ENCODE data around the gene GRXCR1. TPM values are rescaled to one million over a fixed set of nuclear protein-coding genes. Genes with fewer than 3 reads are reported as not detected.

The GRXCR1 gene
- total and polyA plus RNA-seq, 2 experiments from 2014 or later: not detected

DNA sequence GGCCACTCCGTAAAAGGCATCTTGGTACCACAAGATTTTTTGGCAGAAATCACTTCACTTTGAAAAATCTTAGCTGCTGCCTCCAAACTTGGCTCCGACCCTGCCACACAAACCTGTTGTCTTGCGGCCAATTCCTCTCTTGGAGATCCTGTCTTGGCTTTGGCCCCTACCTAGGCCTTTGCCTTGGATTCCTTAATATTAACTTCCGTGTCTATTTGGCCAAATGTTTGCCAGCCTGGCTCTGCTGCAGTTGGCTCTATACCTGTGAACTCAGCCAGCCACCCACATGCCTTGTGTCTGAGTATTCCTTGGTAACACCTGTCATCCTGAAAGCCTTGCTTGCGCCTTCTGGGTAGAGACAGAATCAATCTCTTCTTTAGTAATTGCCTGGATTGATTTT lies 12.5 kb downstream of the GRXCR1 start:
- Histone ChIP-seq H3K4me1 (ENCODE audit: insufficient read depth) (no peaks in the 10 kb centered on the region), H3K9me2 (ENCODE audit: insufficient read depth) (0 out of 2 replicates have a peak, but pooled peaks cover 7% of the 10 kb centered on the region), H2AFZ (no peak overlapping the region), H3K27me3 (ENCODE audit: insufficient read depth) (no peaks in the 10 kb centered on the region), H3K36me3 (ENCODE audit: insufficient read depth) (no peaks in the 10 kb centered on the region), H3K4me3 (no peak overlapping the region), H3K27ac (ENCODE audit: low read depth) (no peak overlapping the region), H3F3A (replicated peaks; ENCODE audit: low read depth) (no peaks in the 10 kb centered on the region), H3K79me2 (replicated peaks; ENCODE audit: insufficient read depth) (no peaks in the 10 kb centered on the region), H4K20me1 (replicated peaks; ENCODE audit: insufficient read depth) (no peaks in the 10 kb centered on the region), H3K4me2 (no peak overlapping the region)
- Mint-ChIP-seq H3K27ac (no peak overlapping the region), H3K9me3 (no peaks in the 10 kb centered on the region), H3K27me3 (ENCODE audit: insufficient read depth, low read depth, poor library complexity) (no peaks in the 10 kb centered on the region), H3K4me1 (no peaks in the 10 kb centered on the region), H3K4me3 (no peak overlapping the region), H3K36me3 (ENCODE audit: low read depth) (no peaks in the 10 kb centered on the region)
- ATAC-seq: no peak
- DNase-seq (ENCODE audit: low spot score): no peak
- TF ChIP-seq CTCF (conservative IDR thresholded peaks at IDR 0.05; ENCODE audit: low read depth in 2 of 2) (no peak), EZH2phosphoT487 (IDR thresholded peaks at IDR 0.05; ENCODE audit: unreplicated experiment) (no peak), ZNF331 (CRISPR knock-in tag; IDR thresholded peaks at IDR 0.05; ENCODE audit: low read depth) (no peak), CREB1 (CRISPR knock-in tag; IDR thresholded peaks at IDR 0.05; ENCODE audit: low read depth) (no peak), EZH2 (IDR thresholded peaks at IDR 0.05; ENCODE audit: low read depth, unreplicated experiment) (no peak), ZNF114 (CRISPR knock-in tag; IDR thresholded peaks at IDR 0.05) (no peak)
- TF ChIP-seq, protein P1, sequence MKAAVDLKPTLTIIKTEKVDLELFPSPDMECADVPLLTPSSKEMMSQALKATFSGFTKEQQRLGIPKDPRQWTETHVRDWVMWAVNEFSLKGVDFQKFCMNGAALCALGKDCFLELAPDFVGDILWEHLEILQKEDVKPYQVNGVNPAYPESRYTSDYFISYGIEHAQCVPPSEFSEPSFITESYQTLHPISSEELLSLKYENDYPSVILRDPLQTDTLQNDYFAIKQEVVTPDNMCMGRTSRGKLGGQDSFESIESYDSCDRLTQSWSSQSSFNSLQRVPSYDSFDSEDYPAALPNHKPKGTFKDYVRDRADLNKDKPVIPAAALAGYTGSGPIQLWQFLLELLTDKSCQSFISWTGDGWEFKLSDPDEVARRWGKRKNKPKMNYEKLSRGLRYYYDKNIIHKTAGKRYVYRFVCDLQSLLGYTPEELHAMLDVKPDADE (IDR thresholded peaks at IDR 0.05): no peak
- TF ChIP-seq, protein P2, sequence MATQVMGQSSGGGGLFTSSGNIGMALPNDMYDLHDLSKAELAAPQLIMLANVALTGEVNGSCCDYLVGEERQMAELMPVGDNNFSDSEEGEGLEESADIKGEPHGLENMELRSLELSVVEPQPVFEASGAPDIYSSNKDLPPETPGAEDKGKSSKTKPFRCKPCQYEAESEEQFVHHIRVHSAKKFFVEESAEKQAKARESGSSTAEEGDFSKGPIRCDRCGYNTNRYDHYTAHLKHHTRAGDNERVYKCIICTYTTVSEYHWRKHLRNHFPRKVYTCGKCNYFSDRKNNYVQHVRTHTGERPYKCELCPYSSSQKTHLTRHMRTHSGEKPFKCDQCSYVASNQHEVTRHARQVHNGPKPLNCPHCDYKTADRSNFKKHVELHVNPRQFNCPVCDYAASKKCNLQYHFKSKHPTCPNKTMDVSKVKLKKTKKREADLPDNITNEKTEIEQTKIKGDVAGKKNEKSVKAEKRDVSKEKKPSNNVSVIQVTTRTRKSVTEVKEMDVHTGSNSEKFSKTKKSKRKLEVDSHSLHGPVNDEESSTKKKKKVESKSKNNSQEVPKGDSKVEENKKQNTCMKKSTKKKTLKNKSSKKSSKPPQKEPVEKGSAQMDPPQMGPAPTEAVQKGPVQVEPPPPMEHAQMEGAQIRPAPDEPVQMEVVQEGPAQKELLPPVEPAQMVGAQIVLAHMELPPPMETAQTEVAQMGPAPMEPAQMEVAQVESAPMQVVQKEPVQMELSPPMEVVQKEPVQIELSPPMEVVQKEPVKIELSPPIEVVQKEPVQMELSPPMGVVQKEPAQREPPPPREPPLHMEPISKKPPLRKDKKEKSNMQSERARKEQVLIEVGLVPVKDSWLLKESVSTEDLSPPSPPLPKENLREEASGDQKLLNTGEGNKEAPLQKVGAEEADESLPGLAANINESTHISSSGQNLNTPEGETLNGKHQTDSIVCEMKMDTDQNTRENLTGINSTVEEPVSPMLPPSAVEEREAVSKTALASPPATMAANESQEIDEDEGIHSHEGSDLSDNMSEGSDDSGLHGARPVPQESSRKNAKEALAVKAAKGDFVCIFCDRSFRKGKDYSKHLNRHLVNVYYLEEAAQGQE (IDR thresholded peaks at IDR 0.05; ENCODE audit: unreplicated experiment): no peak

GRCh38 chr4:42905591-42905990 lies 13.1 kb downstream of the GRXCR1 start:
- Histone ChIP-seq H3K4me3 (no peak overlapping the region), H2AFZ (no peak overlapping the region), H3K4me2 (no peak overlapping the region), H3K9me2 (ENCODE audit: insufficient read depth) (0 out of 2 replicates have a peak, but pooled peaks cover 7% of the 10 kb centered on the region), H3K27me3 (ENCODE audit: insufficient read depth) (no peaks in the 10 kb centered on the region), H3K4me1 (ENCODE audit: insufficient read depth) (no peaks in the 10 kb centered on the region), H3K36me3 (ENCODE audit: insufficient read depth) (no peaks in the 10 kb centered on the region), H3K79me2 (replicated peaks; ENCODE audit: insufficient read depth) (no peaks in the 10 kb centered on the region), H3K27ac (ENCODE audit: low read depth) (no peak overlapping the region), H3F3A (replicated peaks; ENCODE audit: low read depth) (no peaks in the 10 kb centered on the region), H4K20me1 (replicated peaks; ENCODE audit: insufficient read depth) (no peaks in the 10 kb centered on the region)
- no peaks in the 10 kb centered on the region for H3K36me3 Mint-ChIP-seq (ENCODE audit: low read depth)
- H3K27me3 Mint-ChIP-seq (ENCODE audit: insufficient read depth, low read depth, poor library complexity): no peaks in the 10 kb centered on the region
- H3K4me1 Mint-ChIP-seq: no peaks in the 10 kb centered on the region
- DNase-seq (ENCODE audit: low spot score) (no peak), ATAC-seq (no peak)
- no peak overlapping the region for H3K4me3 Mint-ChIP-seq
- H3K27ac Mint-ChIP-seq: no peak overlapping the region
- H3K9me3 Mint-ChIP-seq: no peaks in the 10 kb centered on the region
- TF ChIP-seq POLR2AphosphoS5 (IDR thresholded peaks at IDR 0.05; ENCODE audit: low read depth): no peak
- no peak for TF ChIP-seq JUNB (IDR thresholded peaks at IDR 0.05; ENCODE audit: unreplicated experiment)
